HepG2 (cell line): ENCODE measurements around the gene PIEZO2. TPM values are rescaled to one million over a fixed set of nuclear protein-coding genes. Genes with fewer than 3 reads are reported as not detected.

Source experiments
- ARID4A ChIP-seq: sonication (generic); formaldehyde crosslinking; IDR thresholded peaks from 2 replicates; pipeline ENCODE4 v1.5.0; 2020; ENCODE audit warnings: mild to moderate bottlenecking, missing genetic modification reagents, borderline replicate concordance
- ARNT2 ChIP-seq: sonication (generic); formaldehyde crosslinking; IDR thresholded peaks from 2 replicates; pipeline ENCODE4 v1.8.0; 2022; ENCODE audit warnings: mild to moderate bottlenecking, low read depth, missing genetic modification reagents, moderate library complexity
- FOXJ3 ChIP-seq: sonication (generic); formaldehyde crosslinking; IDR thresholded peaks from 2 replicates; pipeline ENCODE4 v1.4.0; 2020; ENCODE audit warnings: missing genetic modification reagents, mild to moderate bottlenecking, borderline replicate concordance
- HOXA3 ChIP-seq: sonication (generic); formaldehyde crosslinking; IDR thresholded peaks from 2 replicates; pipeline ENCODE4 v1.5.0; 2020; ENCODE audit warnings: missing genetic modification reagents
- SKI ChIP-seq: fragments of 450-650 bp; IDR thresholded peaks from one replicate; pipeline ENCODE4 v1.6.1; 2018; ENCODE audit warnings: mild to moderate bottlenecking; ENCODE audit not compliant: partially characterized antibody
- SMC3 ChIP-seq: IDR thresholded peaks from 2 replicates; pipeline ENCODE4 v1.6.1; 2011; ENCODE audit warnings: low read length, improper control_type of control experiment
- STAG1 ChIP-seq: sonication (generic); formaldehyde crosslinking; IDR thresholded peaks from 2 replicates; pipeline ENCODE4 v1.4.0; 2020; ENCODE audit warnings: missing genetic modification reagents
- TBX2 ChIP-seq: sonication (generic); formaldehyde crosslinking; IDR thresholded peaks from 2 replicates; pipeline ENCODE4 v1.5.0; 2020; ENCODE audit warnings: missing genetic modification reagents, mild to moderate bottlenecking, borderline replicate concordance
- ZBED4 ChIP-seq: sonication (generic); formaldehyde crosslinking; IDR thresholded peaks from 2 replicates; pipeline ENCODE4 v1.4.0; 2020; ENCODE audit warnings: missing genetic modification reagents, borderline replicate concordance
- ZFP37 ChIP-seq: sonication (generic); formaldehyde crosslinking; IDR thresholded peaks from 2 replicates; pipeline ENCODE4 v1.4.0; 2020; ENCODE audit warnings: missing genetic modification reagents, borderline replicate concordance
- ZNF792 ChIP-seq: IDR thresholded peaks from 2 replicates; pipeline ENCODE4 v1.6.1; 2016
- polyA plus RNA-seq, 8 experiments: library from polyadenylated mRNA; depleted of rRNA in 3 of 8; stranded (reverse) in 7 of 8; unstranded in 1 of 8; fragments of >200 nt; fragmentation: Illumina TruSeq in 4 of 8; extraction: Trizol in 4 of 8; gene quantifications; 2 replicates each; pipeline versions ENCODE4 v1.2.1 to v1.2.3, GENCODE V29; 2011 to 2016; ENCODE audit warnings: low read depth in 4 of 8, missing spikeins in 1 of 8, mixed read lengths in 1 of 8; ENCODE audit not compliant: insufficient read depth in 1 of 8
- total RNA-seq, 5 experiments: library from RNA; depleted of rRNA; stranded (reverse); fragments of >200 nt; fragmentation: Illumina TruSeq; extraction: Trizol; gene quantifications; 2 replicates each; pipeline ENCODE4 v1.2.3, GENCODE V29; 2016; ENCODE audit warnings: low read depth in 1 of 5
- TF ChIP-seq, protein P1 (sequence below): sonication (generic); formaldehyde crosslinking; IDR thresholded peaks from 2 replicates; pipeline ENCODE4 v1.4.0; 2020; ENCODE audit warnings: missing genetic modification reagents, borderline replicate concordance
- TF ChIP-seq, protein P2 (sequence below): sonication (generic); formaldehyde crosslinking; conservative IDR thresholded peaks from 2 replicates; pipeline ENCODE4 v1.8.0; 2022; ENCODE audit warnings: mild to moderate bottlenecking, moderate library complexity, missing genetic modification reagents

Gene PIEZO2
- total and polyA plus RNA-seq, 2 of the 13 experiments (the other 11 are each of a cell fraction or from before 2014, with no cell fraction given), result 15.2 to 27.2 TPM

DNA sequence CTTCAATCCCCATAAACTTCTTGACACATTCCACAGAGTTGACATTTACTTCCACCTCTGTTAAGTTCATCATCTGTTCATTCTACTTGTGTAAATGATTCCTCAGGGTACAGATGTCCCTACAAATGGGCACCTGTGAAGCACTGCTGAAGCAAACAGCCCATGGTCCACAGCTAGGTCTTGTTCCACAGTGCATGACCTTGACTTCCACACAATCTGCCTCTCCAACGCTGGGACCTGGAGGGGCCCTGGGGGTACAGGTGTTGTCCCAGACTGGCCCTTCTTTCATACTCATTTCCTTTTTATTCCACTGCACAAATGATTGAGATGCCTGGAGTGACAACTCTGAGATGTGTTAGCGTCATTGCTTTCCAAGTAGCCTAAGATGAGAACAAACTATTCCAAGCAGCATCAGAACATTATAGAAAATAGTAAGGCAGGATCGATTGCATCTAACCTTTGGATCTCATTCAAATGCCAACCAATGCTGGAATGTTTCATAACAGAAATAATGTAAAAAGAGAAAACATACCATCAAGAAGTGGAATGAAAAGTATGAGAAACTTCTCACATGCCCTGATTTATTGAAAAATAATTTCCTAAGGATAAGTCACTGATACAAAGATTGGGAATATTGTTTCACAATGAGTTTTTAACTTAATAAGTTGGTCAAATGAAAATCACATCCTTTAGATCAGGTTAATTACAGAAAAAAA lies 31.2 kb downstream of the PIEZO2 start (continued):
- TF ChIP-seq, protein P1, sequence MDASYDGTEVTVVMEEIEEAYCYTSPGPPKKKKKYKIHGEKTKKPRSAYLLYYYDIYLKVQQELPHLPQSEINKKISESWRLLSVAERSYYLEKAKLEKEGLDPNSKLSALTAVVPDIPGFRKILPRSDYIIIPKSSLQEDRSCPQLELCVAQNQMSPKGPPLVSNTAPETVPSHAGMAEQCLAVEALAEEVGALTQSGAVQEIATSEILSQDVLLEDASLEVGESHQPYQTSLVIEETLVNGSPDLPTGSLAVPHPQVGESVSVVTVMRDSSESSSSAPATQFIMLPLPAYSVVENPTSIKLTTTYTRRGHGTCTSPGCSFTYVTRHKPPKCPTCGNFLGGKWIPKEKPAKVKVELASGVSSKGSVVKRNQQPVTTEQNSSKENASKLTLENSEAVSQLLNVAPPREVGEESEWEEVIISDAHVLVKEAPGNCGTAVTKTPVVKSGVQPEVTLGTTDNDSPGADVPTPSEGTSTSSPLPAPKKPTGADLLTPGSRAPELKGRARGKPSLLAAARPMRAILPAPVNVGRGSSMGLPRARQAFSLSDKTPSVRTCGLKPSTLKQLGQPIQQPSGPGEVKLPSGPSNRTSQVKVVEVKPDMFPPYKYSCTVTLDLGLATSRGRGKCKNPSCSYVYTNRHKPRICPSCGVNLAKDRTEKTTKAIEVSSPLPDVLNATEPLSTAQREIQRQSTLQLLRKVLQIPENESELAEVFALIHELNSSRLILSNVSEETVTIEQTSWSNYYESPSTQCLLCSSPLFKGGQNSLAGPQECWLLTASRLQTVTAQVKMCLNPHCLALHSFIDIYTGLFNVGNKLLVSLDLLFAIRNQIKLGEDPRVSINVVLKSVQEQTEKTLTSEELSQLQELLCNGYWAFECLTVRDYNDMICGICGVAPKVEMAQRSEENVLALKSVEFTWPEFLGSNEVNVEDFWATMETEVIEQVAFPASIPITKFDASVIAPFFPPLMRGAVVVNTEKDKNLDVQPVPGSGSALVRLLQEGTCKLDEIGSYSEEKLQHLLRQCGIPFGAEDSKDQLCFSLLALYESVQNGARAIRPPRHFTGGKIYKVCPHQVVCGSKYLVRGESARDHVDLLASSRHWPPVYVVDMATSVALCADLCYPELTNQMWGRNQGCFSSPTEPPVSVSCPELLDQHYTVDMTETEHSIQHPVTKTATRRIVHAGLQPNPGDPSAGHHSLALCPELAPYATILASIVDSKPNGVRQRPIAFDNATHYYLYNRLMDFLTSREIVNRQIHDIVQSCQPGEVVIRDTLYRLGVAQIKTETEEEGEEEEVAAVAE (CRISPR knock-in tag), result no peak
- TF ChIP-seq ZFP37 (CRISPR knock-in tag), result no peak
- 0 out of 2 replicates have a peak, but pooled peaks have one; percentile 45 for TF ChIP-seq ZNF792 (CRISPR knock-in tag)
- no peak for TF ChIP-seq ZBED4 (CRISPR knock-in tag)
- no peak for TF ChIP-seq ARID4A (CRISPR knock-in tag)
- TF ChIP-seq SKI, result no peak
- no peak for TF ChIP-seq SMC3
- no peak for TF ChIP-seq ARNT2
- peak; percentile 67; the same call in 1 of the 2 replicates for TF ChIP-seq TBX2 (CRISPR knock-in tag)
- TF ChIP-seq STAG1, result peak; percentile 12; the same call in 1 of the 2 replicates
- TF ChIP-seq FOXJ3 (CRISPR knock-in tag), result peak; percentile 35; the same call in 1 of the 2 replicates
- peak; percentile 60; the same call in 1 of the 2 replicates for TF ChIP-seq HOXA3
- TF ChIP-seq, protein P2, sequence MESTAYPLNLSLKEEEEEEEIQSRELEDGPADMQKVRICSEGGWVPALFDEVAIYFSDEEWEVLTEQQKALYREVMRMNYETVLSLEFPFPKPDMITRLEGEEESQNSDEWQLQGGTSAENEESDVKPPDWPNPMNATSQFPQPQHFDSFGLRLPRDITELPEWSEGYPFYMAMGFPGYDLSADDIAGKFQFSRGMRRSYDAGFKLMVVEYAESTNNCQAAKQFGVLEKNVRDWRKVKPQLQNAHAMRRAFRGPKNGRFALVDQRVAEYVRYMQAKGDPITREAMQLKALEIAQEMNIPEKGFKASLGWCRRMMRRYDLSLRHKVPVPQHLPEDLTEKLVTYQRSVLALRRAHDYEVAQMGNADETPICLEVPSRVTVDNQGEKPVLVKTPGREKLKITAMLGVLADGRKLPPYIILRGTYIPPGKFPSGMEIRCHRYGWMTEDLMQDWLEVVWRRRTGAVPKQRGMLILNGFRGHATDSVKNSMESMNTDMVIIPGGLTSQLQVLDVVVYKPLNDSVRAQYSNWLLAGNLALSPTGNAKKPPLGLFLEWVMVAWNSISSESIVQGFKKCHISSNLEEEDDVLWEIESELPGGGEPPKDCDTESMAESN (CRISPR knock-in tag), result no peak
